Left lung (tissue), 10 donors: ENCODE results near the gene CEACAM4. TPM values are rescaled to one million over a fixed set of nuclear protein-coding genes. Genes with fewer than 3 reads are reported as not detected.
"Not testable (repeated sequence)": the region's sequence is repeated elsewhere in the genome, so short reads cannot be mapped to it uniquely, and the experiment has no call there.

Source experiments
- ATAC-seq: fragments of 200-7000 bp; cut with Tn5 transposase; one replicate; pipeline ENCODE4 v1.9.1; 2020; ENCODE audit warnings: moderate library complexity
- DNase-seq, 4 donors: peaks; one replicate each; pipeline ENCODE4 v3.0.0-alpha.2; 2013 to 2020
- H3K27ac ChIP-seq, 2 donors: fragments of 200-600 bp; sonication (generic) in 1 of 2; one replicate each; pipeline versions ENCODE4 v1.5.0 to v1.8.0; 2020 to 2021
- H3K27me3 ChIP-seq, 2 donors: fragments of 200-600 bp; sonication (generic) in 1 of 2; one replicate each; pipeline versions ENCODE4 v1.5.0 to v1.8.0; 2020 to 2021
- H3K36me3 ChIP-seq, 2 donors: fragments of 200-600 bp; sonication (generic) in 1 of 2; one replicate each; pipeline versions ENCODE4 v1.5.0 to v1.8.0; 2020 to 2021
- H3K4me1 ChIP-seq, 2 donors: fragments of 200-600 bp; one replicate each; pipeline ENCODE4 v1.8.0; 2021
- H3K4me3 ChIP-seq, 2 donors: fragments of 200-600 bp; sonication (generic) in 1 of 2; one replicate each; pipeline versions ENCODE4 v1.5.0 to v1.8.0; 2020 to 2021; ENCODE audit warnings: mild to moderate bottlenecking in 1 of 2
- H3K9me3 ChIP-seq, 2 donors: fragments of 200-600 bp; sonication (generic) in 1 of 2; one replicate each; pipeline versions ENCODE4 v1.5.0 to v1.8.0; 2020 to 2021
- CTCF ChIP-seq, 2 donors: fragments of 200-600 bp; sonication (generic) in 1 of 2; IDR thresholded peaks; one replicate each; pipeline versions ENCODE4 v1.5.0 to v1.8.0; 2021; ENCODE audit warnings: antibody characterized with exemption in 2 of 2
- intact Hi-C, 2 donors: fragments of 100-400 bp; cut with DNase I; formaldehyde crosslinking; loops; one replicate each; pipeline versions ENCODE4 v1.11.2 to v1.14.2; 2022
- polyA plus RNA-seq, 6 donors: library from polyadenylated mRNA; unstranded; fragments of 120-200 nt; gene quantifications; one replicate each; pipeline ENCODE4 v1.2.1, GENCODE V29; 2013; ENCODE audit not compliant: insufficient read length in 6 of 6
- total RNA-seq, 2 donors: library from RNA; stranded (reverse); fragmentation: NEBNext Ultra II Directional; extraction: Animal tissue kit (Norgen Biotek cat#: 25700); gene quantifications; one replicate each; pipeline ENCODE4 v1.2.1, GENCODE V29; 2021
- donor health status: DM: no; HTN: yes; CAD: no.
- donor health status: DM: no; HTN: no; CAD: no.

The CEACAM4 gene
- total and polyA plus RNA-seq, 8 donors, result 0.13 to 13.7 (median 0.28) TPM; not detected in 3

GRCh38 chr19:41657157-41657556 lies 30.3 kb upstream of the CEACAM4 start:
- Histone ChIP-seq H3K27me3 (peaks cover 0 to 78% of the 10 kb centered on the region in 2 donors), H3K4me3 (no peak overlapping the region), H3K36me3 (no peaks in the 10 kb centered on the region), H3K4me1 (no peaks in the 10 kb centered on the region), H3K27ac (no peak overlapping the region), H3K9me3 (peaks cover 0 to 4% of the 10 kb centered on the region in 2 donors)
- intact Hi-C loops, result no loop called here
- no peak for TF ChIP-seq CTCF (IDR thresholded peaks at IDR 0.05)
- DNase-seq, result no peak
- ATAC-seq, result peak; percentile 65

DNA sequence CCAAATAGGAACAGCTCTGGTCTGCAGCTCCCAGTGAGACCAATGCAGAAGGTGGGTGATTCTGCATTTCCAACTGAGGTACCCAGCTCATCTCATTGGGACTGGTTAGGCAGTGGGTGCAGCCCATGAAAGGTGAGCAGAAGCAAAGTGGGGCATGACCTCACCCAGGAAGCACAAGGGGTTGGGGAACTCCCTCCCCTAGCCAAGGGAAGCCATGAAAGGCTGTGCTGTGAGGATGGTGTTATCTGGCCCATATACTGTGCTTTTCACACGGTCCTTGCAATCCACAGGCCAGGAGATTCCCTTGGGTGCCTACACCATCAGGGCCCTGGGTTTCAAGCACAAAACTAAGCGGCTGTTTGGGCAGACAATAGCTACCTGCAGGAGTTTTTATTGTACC lies 29.9 kb upstream of the CEACAM4 start:
- H3K27ac ChIP-seq, H3K4me1 ChIP-seq, H3K9me3 ChIP-seq, H3K36me3 ChIP-seq, H3K4me3 ChIP-seq, DNase-seq, ATAC-seq, intact Hi-C loops: not testable (repeated sequence)
- peaks cover 0 to 82% of the 10 kb centered on the region in 2 donors for H3K27me3 ChIP-seq

DNA sequence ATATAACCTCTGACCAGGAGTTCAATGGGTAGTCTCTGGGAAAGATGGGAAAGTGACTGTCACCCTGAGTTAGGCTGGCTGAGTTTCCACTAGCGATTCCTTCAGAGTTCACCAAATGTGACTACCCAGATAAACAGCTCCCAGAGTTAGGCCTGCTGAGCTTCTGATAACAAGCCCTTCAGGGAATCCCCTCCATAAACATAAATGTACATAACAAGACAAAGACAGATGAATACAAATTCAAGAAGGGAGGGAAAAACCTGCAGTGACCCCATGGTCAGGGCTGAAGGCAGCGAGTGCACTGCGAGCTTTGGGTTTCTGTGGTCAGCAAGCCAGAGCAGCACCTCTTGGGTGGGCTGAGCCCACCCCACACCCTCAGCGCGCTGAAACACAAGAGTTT lies 25.4 kb upstream of the CEACAM4 start:
- TF ChIP-seq CTCF (IDR thresholded peaks at IDR 0.05), result no peak
- Histone ChIP-seq H3K9me3 (peaks cover 0 to 4% of the 10 kb centered on the region in 2 donors), H3K4me3 (no peak overlapping the region), H3K4me1 (no peaks in the 10 kb centered on the region), H3K36me3 (no peaks in the 10 kb centered on the region), H3K27me3 (peaks cover 0 to 61% of the 10 kb centered on the region in 2 donors), H3K27ac (no peak overlapping the region)
- ATAC-seq (no peak), DNase-seq (no peak)
- intact Hi-C loops, result no loop called here

DNA sequence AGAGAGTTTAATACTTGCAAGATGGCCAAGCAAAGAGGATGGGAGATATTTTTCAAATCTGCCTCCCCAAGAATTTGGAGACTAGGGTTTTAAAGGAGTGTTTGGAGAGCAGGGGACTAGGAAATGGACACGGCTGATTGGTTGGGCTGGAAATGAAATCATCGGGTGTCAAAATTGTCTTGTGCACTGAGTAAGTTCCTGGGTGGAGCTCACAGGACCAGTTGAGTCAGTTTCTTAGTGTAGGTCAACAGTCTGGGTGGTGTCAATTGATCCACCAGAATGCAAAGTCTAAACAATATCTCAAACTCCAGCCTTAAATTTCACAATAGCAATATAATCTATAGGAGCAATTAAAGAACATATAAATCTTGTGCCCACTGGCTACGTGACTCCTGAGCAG lies 23.0 kb upstream of the CEACAM4 start:
- peak; percentile 29 for ATAC-seq
- Histone ChIP-seq H3K9me3 (peaks cover 0 to 4% of the 10 kb centered on the region in 2 donors), H3K36me3 (no peaks in the 10 kb centered on the region), H3K4me3 (no peak overlapping the region), H3K4me1 (no peaks in the 10 kb centered on the region), H3K27me3 (peaks cover 0 to 43% of the 10 kb centered on the region in 2 donors), H3K27ac (no peak overlapping the region)
- no peak for DNase-seq
- intact Hi-C loops, result no loop called here
- TF ChIP-seq CTCF (IDR thresholded peaks at IDR 0.05), result no peak

- H3K27ac ChIP-seq, result no peak overlapping the region
- H3K36me3 ChIP-seq, result no peaks in the 10 kb centered on the region
- peaks cover 0 to 1% of the 10 kb centered on the region in 2 donors for H3K4me1 ChIP-seq
- ATAC-seq (no peak), DNase-seq (peak in 1 of 4 donors; percentile 92)
- no peak overlapping the region for H3K4me3 ChIP-seq
- TF ChIP-seq CTCF (IDR thresholded peaks at IDR 0.05), result peak; percentile 27 to 54
- intact Hi-C loops, result no loop called here
- peaks cover 0 to 12% of the 10 kb centered on the region in 2 donors for H3K27me3 ChIP-seq
- H3K9me3 ChIP-seq, result no peaks in the 10 kb centered on the region
Measured at GRCh38 chr19:41646589-41647204, 19.8 kb upstream of the CEACAM4 start.
